ENCODE results near the gene TRAF3IP1. TPM values are rescaled to one million over a fixed set of nuclear protein-coding genes. Genes with fewer than 3 reads are reported as not detected.

TRAF3IP1 gene
- total and polyA plus RNA-seq, 2 of the 13 experiments (the other 11 are each of a cell fraction or from before 2014, with no cell fraction given): 4.1 to 12.9 TPM

GRCh38 chr2:238285653-238286082 lies 34.6 kb upstream of the TRAF3IP1 start (continued):
- TF ChIP-seq THAP9 (CRISPR knock-in tag; IDR thresholded peaks at IDR 0.05; ENCODE audit: borderline replicate concordance) (no peak; the same call in 1 of the 2 replicates), ZNF543 (CRISPR knock-in tag; IDR thresholded peaks at IDR 0.05) (no peak; the same call in 1 of the 2 replicates), ZNF646 (CRISPR knock-in tag; IDR thresholded peaks at IDR 0.05) (no peak), ZNF281 (CRISPR knock-in tag; IDR thresholded peaks at IDR 0.05; ENCODE audit: borderline replicate concordance) (peak; percentile 17; the same call in 1 of the 2 replicates), ZNF292 (CRISPR knock-in tag; IDR thresholded peaks at IDR 0.05; ENCODE audit: borderline replicate concordance, low read depth) (no peak; the same call in 1 of the 2 replicates), PHB2 (IDR thresholded peaks at IDR 0.05; ENCODE audit: partially characterized antibody) (no peak), NR2F1 (CRISPR knock-in tag; IDR thresholded peaks at IDR 0.05) (no peak), ZNF704 (CRISPR knock-in tag; IDR thresholded peaks at IDR 0.05; ENCODE audit: borderline replicate concordance) (no peak), CREB1 (IDR thresholded peaks at IDR 0.05) (no peak; the same call in 1 of the 2 replicates), CREB1 (CRISPR knock-in tag; IDR thresholded peaks at IDR 0.05) (no peak), MAX (IDR thresholded peaks at IDR 0.05) (peak; percentile 74), ZNF431 (CRISPR knock-in tag; IDR thresholded peaks at IDR 0.05; ENCODE audit: borderline replicate concordance, low read depth) (no peak), MYC (CRISPR knock-in tag; IDR thresholded peaks at IDR 0.05; ENCODE audit: borderline replicate concordance) (no peak), ZNF143 (CRISPR knock-in tag; IDR thresholded peaks at IDR 0.05) (peak; percentile 37; the same call in 1 of the 2 replicates), EEA1 (CRISPR knock-in tag; IDR thresholded peaks at IDR 0.05; ENCODE audit: borderline replicate concordance) (no peak), HNRNPLL (IDR thresholded peaks at IDR 0.05; ENCODE audit: low read depth, low read length, poor library complexity, severe bottlenecking) (peak; percentile 63)
